HL-60 (cell line): ENCODE results near the gene CCSER1.

ENCODE experiments used
- CTCF ChIP-seq: IDR thresholded peaks from one replicate; pipeline ENCODE4 v1.5.1; 2011; ENCODE audit warnings: low read length, control low read depth, inconsistent platforms; ENCODE audit not compliant: insufficient read depth
- GABPA ChIP-seq: IDR thresholded peaks from 2 replicates; pipeline ENCODE4 v1.6.1; 2012; ENCODE audit warnings: low read depth
- REST ChIP-seq: IDR thresholded peaks from 2 replicates; pipeline ENCODE4 v1.6.1; 2012; ENCODE audit warnings: low read depth; ENCODE audit not compliant: insufficient replicate concordance

GRCh38 chr4:90281541-90282355, 154.6 kb downstream of the CCSER1 start:
- no peak for TF ChIP-seq CTCF
- no peak for TF ChIP-seq REST
- TF ChIP-seq GABPA = no peak
